ENCODE results near the gene IL7R. TPM values are rescaled to one million over a fixed set of nuclear protein-coding genes. Genes with fewer than 3 reads are reported as not detected.

IL7R gene
- total RNA-seq, 2 experiments from 2014 or later, result 136 to 142 TPM

- Mint-ChIP-seq H3K36me3 (ENCODE audit: low read depth) (peaks cover 74% of the 10 kb centered on the region), H3K4me3 (no peak overlapping the region), H3K9me3 (peaks cover 2% of the 10 kb centered on the region), H3K27ac (peak overlapping the region; percentile 78), H3K4me1 (ENCODE audit: low read depth) (peaks cover 87% of the 10 kb centered on the region), H3K27me3 (no peaks in the 10 kb centered on the region)
- ATAC-seq (no peak), DNase-seq (no peak)
- intact Hi-C loops (cut with micrococcal nuclease), result no loop called here
- no peak for TF ChIP-seq CTCF (IDR thresholded peaks at IDR 0.05)
- ChIA-PET POLR2A (interaction anchor here (5.1 kb wide), 1 partner anchor 20 kb away, joined by 14 read pairs; no protein-coding TSS in a partner anchor), CTCF (no interaction called here)
Measured at GRCh38 chr5:35878079-35878478, 21.4 kb downstream of the IL7R start.

GRCh38 chr5:35879096-35879495, 22.4 kb downstream of the IL7R start:
- H3K4me3 Mint-ChIP-seq, result no peak overlapping the region
- no peaks in the 10 kb centered on the region for H3K27me3 Mint-ChIP-seq
- peaks cover 5% of the 10 kb centered on the region for H3K9me3 Mint-ChIP-seq
- CTCF ChIA-PET, result interaction anchor here (1.5 to 1.7 kb wide), 2 partner anchors 16 to 46 kb away, joined by 4 to 5 read pairs; no protein-coding TSS in a partner anchor
- intact Hi-C loops (cut with micrococcal nuclease), result no loop called here
- no peak for ATAC-seq
- H3K4me1 Mint-ChIP-seq (ENCODE audit: low read depth), result peaks cover 87% of the 10 kb centered on the region
- no peak for DNase-seq
- POLR2A ChIA-PET, result interaction anchor here (1.1 to 5.6 kb wide), 4 partner anchors 9 to 25 kb away, joined by 5 to 34 read pairs (median 10); no protein-coding TSS in a partner anchor
- H3K27ac Mint-ChIP-seq, result peak overlapping the region; percentile 77
- H3K36me3 Mint-ChIP-seq (ENCODE audit: low read depth), result peaks cover 71% of the 10 kb centered on the region
- TF ChIP-seq CTCF (IDR thresholded peaks at IDR 0.05), result no peak

- TF ChIP-seq CTCF (IDR thresholded peaks at IDR 0.05), result no peak
- no peaks in the 10 kb centered on the region for H3K27me3 Mint-ChIP-seq
- peaks cover 66% of the 10 kb centered on the region for H3K36me3 Mint-ChIP-seq (ENCODE audit: low read depth)
- intact Hi-C loops (cut with micrococcal nuclease), result no loop called here
- DNase-seq, result no peak
- POLR2A ChIA-PET, result interaction anchor here (1.1 to 5.6 kb wide), 6 partner anchors 9 to 24 kb away, joined by 5 to 34 read pairs (median 10); no protein-coding TSS in a partner anchor
- H3K4me1 Mint-ChIP-seq (ENCODE audit: low read depth), result peaks cover 86% of the 10 kb centered on the region
- H3K27ac Mint-ChIP-seq, result peak overlapping the region; percentile 60
- no peak for ATAC-seq
- peaks cover 5% of the 10 kb centered on the region for H3K9me3 Mint-ChIP-seq
- no peak overlapping the region for H3K4me3 Mint-ChIP-seq
- CTCF ChIA-PET, result interaction anchor here (0.7 to 1.9 kb wide), 7 partner anchors 15 to 85 kb away, joined by 3 to 9 read pairs (median 5); no protein-coding TSS in a partner anchor
Measured at GRCh38 chr5:35879649-35880048, 23.0 kb downstream of the IL7R start.

GRCh38 chr5:35880156-35880555, 23.5 kb downstream of the IL7R start:
- no peaks in the 10 kb centered on the region for H3K27me3 Mint-ChIP-seq
- DNase-seq (no peak), ATAC-seq (no peak)
- ChIA-PET POLR2A (interaction anchor here (1.0 to 5.6 kb wide), 6 partner anchors 14 to 58 kb away, joined by 3 to 34 read pairs (median 10); no protein-coding TSS in a partner anchor), CTCF (interaction anchor here (0.7 to 1.9 kb wide), 8 partner anchors 15 to 229 kb away, joined by 3 to 9 read pairs (median 5); no protein-coding TSS in a partner anchor)
- H3K4me1 Mint-ChIP-seq (ENCODE audit: low read depth), result peaks cover 83% of the 10 kb centered on the region
- no peak overlapping the region for H3K4me3 Mint-ChIP-seq
- no peak for TF ChIP-seq CTCF (IDR thresholded peaks at IDR 0.05)
- peaks cover 5% of the 10 kb centered on the region for H3K9me3 Mint-ChIP-seq
- intact Hi-C loops (cut with micrococcal nuclease), result no loop called here
- peak overlapping the region; percentile 67 for H3K27ac Mint-ChIP-seq
- peaks cover 61% of the 10 kb centered on the region for H3K36me3 Mint-ChIP-seq (ENCODE audit: low read depth)

GRCh38 chr5:35881758-35882157, 25.1 kb downstream of the IL7R start:
- TF ChIP-seq CTCF (IDR thresholded peaks at IDR 0.05), result no peak
- Mint-ChIP-seq H3K4me1 (ENCODE audit: low read depth) (peaks cover 70% of the 10 kb centered on the region), H3K9me3 (peaks cover 5% of the 10 kb centered on the region), H3K4me3 (no peak overlapping the region), H3K36me3 (ENCODE audit: low read depth) (peaks cover 45% of the 10 kb centered on the region), H3K27me3 (no peaks in the 10 kb centered on the region), H3K27ac (peak overlapping the region; percentile 47)
- no peak for DNase-seq
- POLR2A ChIA-PET, result interaction anchor here (1.0 to 5.6 kb wide), 9 partner anchors 9 to 96 kb away, joined by 3 to 34 read pairs (median 12); partner anchors contain the start of gene IL7R
- intact Hi-C loops (cut with micrococcal nuclease), result no loop called here
- CTCF ChIA-PET, result interaction anchor here (0.6 to 2.4 kb wide), 11 partner anchors 9 to 231 kb away, joined by 3 to 9 read pairs (median 5); no protein-coding TSS in a partner anchor
- ATAC-seq, result no peak
